Measurements from ENCODE around the gene ACO2. TPM values are rescaled to one million over a fixed set of nuclear protein-coding genes. Genes with fewer than 3 reads are reported as not detected.

Gene ACO2
- total RNA-seq, 1 experiment from 2014 or later = 71.5 TPM

DNA sequence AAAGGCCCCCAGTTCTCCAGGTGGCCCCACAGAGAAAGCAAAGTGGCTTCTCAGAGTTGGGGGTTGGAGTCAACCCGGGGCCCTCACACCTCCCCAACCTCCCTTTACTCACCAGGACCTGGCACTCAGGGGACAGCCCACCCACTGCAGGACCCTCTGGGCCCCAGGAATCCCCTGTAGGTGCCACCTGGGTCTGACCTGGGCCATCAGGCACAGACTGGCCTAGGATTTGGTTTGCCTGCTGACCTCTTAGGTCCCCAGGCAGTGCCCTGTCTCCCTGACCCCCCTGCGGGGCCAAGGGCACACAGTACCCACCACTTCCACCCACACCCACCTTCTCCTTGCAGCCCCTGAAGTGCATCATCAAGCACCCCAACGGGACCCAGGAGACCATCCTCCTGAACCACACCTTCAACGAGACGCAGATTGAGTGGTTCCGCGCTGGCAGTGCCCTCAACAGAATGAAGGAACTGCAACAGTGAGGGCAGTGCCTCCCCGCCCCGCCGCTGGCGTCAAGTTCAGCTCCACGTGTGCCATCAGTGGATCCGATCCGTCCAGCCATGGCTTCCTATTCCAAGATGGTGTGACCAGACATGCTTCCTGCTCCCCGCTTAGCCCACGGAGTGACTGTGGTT is 59.3 kb downstream of the ACO2 start:
- no peak overlapping the region for H3K27ac ChIP-seq (ENCODE audit: low read length)
- BruUV-seq (replicated peaks) = TSS peak; percentile 80
- CTCF ChIA-PET = no interaction called here
- DNase-seq (ENCODE audit: low read depth, low spot score) (no peak), ATAC-seq (no peak)
- TF ChIP-seq REST (IDR thresholded peaks at IDR 0.05; ENCODE audit: insufficient read depth in 1 of 2, low read depth in 2 of 2, low read length in 1 of 2) = no peak
- TF ChIP-seq, protein P1, sequence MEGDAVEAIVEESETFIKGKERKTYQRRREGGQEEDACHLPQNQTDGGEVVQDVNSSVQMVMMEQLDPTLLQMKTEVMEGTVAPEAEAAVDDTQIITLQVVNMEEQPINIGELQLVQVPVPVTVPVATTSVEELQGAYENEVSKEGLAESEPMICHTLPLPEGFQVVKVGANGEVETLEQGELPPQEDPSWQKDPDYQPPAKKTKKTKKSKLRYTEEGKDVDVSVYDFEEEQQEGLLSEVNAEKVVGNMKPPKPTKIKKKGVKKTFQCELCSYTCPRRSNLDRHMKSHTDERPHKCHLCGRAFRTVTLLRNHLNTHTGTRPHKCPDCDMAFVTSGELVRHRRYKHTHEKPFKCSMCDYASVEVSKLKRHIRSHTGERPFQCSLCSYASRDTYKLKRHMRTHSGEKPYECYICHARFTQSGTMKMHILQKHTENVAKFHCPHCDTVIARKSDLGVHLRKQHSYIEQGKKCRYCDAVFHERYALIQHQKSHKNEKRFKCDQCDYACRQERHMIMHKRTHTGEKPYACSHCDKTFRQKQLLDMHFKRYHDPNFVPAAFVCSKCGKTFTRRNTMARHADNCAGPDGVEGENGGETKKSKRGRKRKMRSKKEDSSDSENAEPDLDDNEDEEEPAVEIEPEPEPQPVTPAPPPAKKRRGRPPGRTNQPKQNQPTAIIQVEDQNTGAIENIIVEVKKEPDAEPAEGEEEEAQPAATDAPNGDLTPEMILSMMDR (IDR thresholded peaks at IDR 0.05) = no peak
- TF ChIP-seq SIN3A (IDR thresholded peaks at IDR 0.05; ENCODE audit: borderline replicate concordance, insufficient read depth, low read depth, low read length) = no peak
- TF ChIP-seq POLR2AphosphoS5 (IDR thresholded peaks at IDR 0.05; ENCODE audit: low read depth, low read length) = no peak; the same call in 1 of the 2 replicates
- TF ChIP-seq TCF7L2 (IDR thresholded peaks at IDR 0.05; ENCODE audit: low read depth, low read length) = no peak
- POLR2A ChIA-PET = no interaction called here
- H3K4me3 ChIP-seq (ENCODE audit: low read depth in 2 of 2, low read length in 2 of 2) = no peak overlapping the region
- H3K9me3 ChIP-seq (ENCODE audit: control insufficient read depth, insufficient read depth, low read depth, low read length) = no peaks in the 10 kb centered on the region
- intact Hi-C loops (cut with micrococcal nuclease; ENCODE audit: unreplicated experiment) = no loop called here
- H3K27me3 ChIP-seq (ENCODE audit: control insufficient read depth, insufficient read depth, low read length) = no peaks in the 10 kb centered on the region
- in situ Hi-C loops (cut with HindIII; ENCODE audit: low pct_unique_long_range_greater_than_20kb, low sequenced_read_pairs) = no loop called here
- H3K4me1 ChIP-seq (ENCODE audit: control insufficient read depth, insufficient read depth, low read length) = peaks cover 32% of the 10 kb centered on the region
- H3K36me3 ChIP-seq (ENCODE audit: control insufficient read depth, insufficient read depth, low read length) = no peaks in the 10 kb centered on the region; the same call in 1 of the 2 replicates

- BruUV-seq (replicated peaks) = no TSS peak
- DNase-seq (ENCODE audit: low read depth, low spot score) (no peak), ATAC-seq (no peak)
- Histone ChIP-seq H3K27me3 (ENCODE audit: control insufficient read depth, insufficient read depth, low read length) (no peaks in the 10 kb centered on the region), H3K4me3 (ENCODE audit: low read depth in 2 of 2, low read length in 2 of 2) (no peak overlapping the region), H3K9me3 (ENCODE audit: control insufficient read depth, insufficient read depth, low read depth, low read length) (no peaks in the 10 kb centered on the region), H3K27ac (ENCODE audit: low read length) (no peak overlapping the region), H3K4me1 (ENCODE audit: control insufficient read depth, insufficient read depth, low read length) (peaks cover 24% of the 10 kb centered on the region), H3K36me3 (ENCODE audit: control insufficient read depth, insufficient read depth, low read length) (no peaks in the 10 kb centered on the region; the same call in 1 of the 2 replicates)
- POLR2A ChIA-PET = no interaction called here
- in situ Hi-C loops (cut with HindIII; ENCODE audit: low pct_unique_long_range_greater_than_20kb, low sequenced_read_pairs) (no loop called here), intact Hi-C loops (cut with micrococcal nuclease; ENCODE audit: unreplicated experiment) (no loop called here)
- CTCF ChIA-PET = no interaction called here
- TF ChIP-seq SIN3A (IDR thresholded peaks at IDR 0.05; ENCODE audit: borderline replicate concordance, insufficient read depth, low read depth, low read length) = no peak
Observed at GRCh38 chr22:41528938-41529561, 60.1 kb downstream of the ACO2 start.
